GM19043 (cell line): ENCODE measurements around the gene FOSL2.

ENCODE experiments used
- ATAC-seq: cut with Tn5 transposase; IDR thresholded peaks from one replicate; pipeline ENCODE4 v1.9.1; 2021; ENCODE audit warnings: low read depth; ENCODE audit not compliant: unreplicated experiment

Gene FOSL2

DNA sequence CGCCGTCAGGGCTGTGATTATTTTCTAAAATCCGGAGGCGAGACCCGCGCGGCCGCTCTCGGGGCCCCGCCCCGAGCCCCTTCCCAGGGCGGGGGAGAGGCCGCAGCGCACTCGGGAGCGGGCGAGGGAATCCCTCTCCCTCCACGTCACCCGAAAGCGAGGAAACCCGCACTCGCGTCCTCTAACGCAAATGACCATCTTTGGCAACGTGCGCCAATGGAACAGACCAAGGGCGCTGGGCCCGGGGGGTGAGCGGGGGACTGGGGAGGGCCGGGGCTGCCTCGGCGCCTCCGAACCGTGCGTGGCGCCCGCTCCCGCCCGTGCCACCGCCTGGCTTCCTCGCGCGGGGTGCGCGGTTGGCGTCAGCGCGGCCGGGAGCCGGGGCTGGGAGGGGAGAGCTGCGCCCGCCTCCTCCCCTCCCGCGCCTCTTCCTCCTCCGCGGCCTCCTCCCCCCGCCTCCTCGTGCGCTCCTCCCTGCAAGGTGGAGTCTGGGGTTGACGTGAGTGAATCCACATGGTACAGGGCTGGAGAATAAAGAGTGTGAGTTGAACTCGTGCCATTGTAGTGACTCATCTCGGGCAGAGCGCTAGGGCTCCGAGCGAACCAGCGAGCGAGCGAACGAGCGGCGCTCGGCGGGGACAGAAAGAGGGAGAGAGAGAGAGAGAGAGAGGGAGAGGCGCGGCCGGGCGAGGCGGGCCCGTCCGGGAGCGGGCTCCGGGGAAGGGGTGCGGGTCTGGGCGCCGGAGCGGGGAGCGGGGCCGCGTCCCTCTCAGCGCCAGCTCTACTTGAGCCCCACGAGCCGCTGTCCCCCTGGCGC, at the start of gene FOSL2:
Gene FOSL2 (plus strand): TSS at position 562 of the 817 bp plus-strand sequence. CDS start 863 bp downstream, outside the sequence.
- peak; percentile 81 for ATAC-seq

DNA sequence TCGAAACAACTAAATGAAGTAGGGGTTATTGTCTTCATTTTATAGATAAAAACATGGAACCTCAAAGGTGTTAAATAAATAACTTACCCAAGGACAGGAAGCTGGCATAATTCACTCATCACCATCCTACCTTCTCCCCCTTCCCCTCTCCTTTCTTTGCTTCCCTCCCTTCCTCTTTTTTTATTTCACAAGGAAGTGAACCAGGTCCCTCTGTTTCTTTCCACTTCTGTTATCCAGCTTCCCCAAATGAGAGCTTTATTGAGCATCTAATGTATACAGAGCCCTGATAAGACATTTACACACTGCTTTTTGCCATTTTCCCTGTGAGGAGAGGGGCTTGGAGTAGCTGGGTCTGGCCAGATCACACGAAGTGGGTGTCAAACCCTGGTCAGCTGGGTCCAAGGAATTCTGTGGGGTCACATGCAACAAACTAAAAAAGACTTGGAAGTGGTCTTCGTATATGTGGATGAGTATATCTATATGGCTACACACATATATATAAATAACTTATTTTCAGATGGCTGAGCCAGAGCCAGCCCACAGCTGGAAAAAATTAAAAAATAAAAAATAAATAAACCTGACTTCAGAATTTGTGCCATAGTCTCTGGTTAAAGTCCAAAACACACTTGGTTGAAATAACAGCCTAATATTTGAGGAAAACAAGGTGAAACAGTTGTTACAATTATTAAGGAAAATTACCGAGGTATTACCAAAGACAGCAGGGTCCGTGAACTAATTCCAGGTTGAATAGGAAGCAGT, 49.3 kb upstream of the FOSL2 start:
- no peak for ATAC-seq

DNA sequence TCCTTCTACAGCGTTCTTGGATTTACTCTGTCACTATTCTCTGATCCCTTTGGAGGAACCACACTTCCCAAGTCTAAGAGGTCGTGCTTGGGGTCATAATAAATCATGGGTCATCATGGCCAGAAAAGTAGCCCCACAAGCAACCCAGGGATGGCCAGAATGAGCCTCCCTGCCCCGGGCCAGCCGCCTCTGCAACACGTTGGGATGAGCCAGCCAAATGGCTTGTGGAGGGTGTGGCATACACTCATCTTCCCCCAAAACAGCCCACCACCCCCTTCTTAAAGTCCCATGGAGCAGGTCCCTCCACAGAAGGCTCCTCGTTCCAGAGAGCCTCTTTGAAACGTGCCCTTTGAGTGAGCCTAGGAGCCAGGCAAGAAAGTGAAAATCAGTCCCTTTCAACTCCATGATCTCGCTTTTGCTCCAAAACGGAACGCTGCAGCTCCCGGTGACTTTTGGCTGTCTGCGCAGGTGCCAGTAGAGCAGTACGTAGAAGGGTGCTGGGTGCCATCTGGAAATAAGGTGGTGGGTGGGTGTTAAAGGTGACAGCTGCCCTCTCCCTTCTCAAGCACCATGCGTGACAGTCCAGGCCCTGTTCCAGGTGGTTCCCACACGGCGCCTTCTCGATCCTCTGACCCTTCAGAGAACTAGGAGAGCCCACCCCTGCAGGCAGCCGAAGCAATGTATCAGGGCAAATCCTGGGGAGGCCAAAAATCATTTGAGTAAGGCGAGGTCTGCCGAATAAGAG, 48.5 kb upstream of the FOSL2 start:
- no peak for ATAC-seq

GRCh38 chr2:28344756-28345373, 47.8 kb upstream of the FOSL2 start:
- no peak for ATAC-seq

GRCh38 chr2:28345619-28346018, 47.0 kb upstream of the FOSL2 start:
- no peak for ATAC-seq

GRCh38 chr2:28346587-28346986, 46.1 kb upstream of the FOSL2 start:
- no peak for ATAC-seq

GRCh38 chr2:28347193-28347592, 45.5 kb upstream of the FOSL2 start:
- no peak for ATAC-seq

GRCh38 chr2:28347596-28347995, 45.1 kb upstream of the FOSL2 start:
- ATAC-seq: no peak

GRCh38 chr2:28348149-28348567, 44.5 kb upstream of the FOSL2 start:
- no peak for ATAC-seq

- no peak for ATAC-seq
Observed at GRCh38 chr2:28348921-28349320, 43.7 kb upstream of the FOSL2 start.

GRCh38 chr2:28349546-28350165, 43.0 kb upstream of the FOSL2 start:
- no peak for ATAC-seq

DNA sequence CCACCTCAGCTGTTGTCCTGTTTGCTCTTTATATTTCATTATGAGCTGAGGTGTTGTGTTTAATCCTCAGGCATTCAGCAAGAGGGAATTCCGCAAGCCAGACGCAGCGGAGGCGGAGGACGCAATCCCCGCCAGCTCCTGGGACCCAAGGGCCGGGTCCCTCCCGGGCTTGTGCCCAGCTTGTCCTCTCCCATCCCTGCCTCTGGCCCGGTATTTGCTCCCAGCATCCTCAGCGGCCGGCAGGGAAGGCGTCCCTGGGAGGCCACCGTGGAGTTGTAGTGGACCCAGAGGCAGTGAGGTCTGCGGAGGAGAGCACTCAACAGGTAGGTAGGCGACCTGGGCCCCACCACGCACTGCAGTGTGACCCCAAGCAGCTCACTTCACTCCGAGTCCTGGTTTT, 42.5 kb upstream of the FOSL2 start:
- no peak for ATAC-seq

DNA sequence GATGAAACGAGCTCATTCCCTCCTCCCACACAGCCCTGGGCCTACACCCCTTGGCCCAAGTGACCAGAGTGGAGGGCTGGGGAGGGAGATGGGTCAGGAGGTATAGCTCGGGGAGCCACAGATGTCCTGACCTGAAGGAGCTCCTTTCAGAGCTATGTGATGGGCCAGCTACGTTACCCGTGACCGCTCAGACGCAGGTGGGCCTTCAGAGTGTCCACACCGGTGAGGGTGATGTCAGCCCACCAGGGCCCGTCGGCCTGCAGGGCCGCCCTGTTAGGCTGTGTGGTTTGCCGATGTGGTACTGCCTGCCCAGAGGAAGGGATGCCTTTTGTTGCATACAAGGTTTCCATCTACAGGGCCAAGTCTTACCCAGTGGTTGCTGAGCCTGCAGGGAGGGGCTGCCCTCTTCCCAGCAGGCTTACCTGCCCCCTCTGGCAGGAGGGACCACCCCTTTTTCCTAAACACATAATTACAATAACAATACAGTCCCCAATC, 41.8 kb upstream of the FOSL2 start:
- no peak for ATAC-seq

- no peak for ATAC-seq
Observed at GRCh38 chr2:28351621-28352020, 41.0 kb upstream of the FOSL2 start.

GRCh38 chr2:28352104-28352503, 40.6 kb upstream of the FOSL2 start:
- ATAC-seq: no peak

DNA sequence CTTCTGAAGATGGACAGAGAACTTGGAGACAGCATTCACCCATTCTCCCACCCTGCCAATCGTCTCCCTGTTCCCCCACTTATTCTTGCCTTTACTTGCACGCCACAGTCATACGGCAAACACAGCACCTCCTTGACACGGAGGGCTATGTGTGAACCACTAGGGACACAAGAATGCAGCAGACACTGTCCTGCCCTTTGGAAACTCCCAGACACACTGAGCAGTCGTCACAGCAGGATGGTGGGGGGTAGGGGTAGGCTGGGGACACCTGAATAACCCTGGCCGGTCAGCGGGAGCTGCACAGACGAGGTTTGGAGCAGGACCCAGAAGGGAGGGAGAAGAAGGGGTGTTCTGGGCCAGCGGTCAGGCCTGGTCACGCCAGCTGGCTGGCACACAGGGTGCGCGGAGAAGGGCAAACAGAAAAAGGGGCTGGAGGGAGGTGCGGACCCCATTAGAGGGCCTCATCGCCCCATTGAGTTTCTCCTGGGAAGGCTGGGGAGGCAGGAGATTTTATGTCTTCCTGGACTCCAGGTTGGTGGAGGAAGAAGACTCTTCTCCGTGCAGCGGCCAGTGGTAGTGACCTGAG, 40.0 kb upstream of the FOSL2 start:
- no peak for ATAC-seq

DNA sequence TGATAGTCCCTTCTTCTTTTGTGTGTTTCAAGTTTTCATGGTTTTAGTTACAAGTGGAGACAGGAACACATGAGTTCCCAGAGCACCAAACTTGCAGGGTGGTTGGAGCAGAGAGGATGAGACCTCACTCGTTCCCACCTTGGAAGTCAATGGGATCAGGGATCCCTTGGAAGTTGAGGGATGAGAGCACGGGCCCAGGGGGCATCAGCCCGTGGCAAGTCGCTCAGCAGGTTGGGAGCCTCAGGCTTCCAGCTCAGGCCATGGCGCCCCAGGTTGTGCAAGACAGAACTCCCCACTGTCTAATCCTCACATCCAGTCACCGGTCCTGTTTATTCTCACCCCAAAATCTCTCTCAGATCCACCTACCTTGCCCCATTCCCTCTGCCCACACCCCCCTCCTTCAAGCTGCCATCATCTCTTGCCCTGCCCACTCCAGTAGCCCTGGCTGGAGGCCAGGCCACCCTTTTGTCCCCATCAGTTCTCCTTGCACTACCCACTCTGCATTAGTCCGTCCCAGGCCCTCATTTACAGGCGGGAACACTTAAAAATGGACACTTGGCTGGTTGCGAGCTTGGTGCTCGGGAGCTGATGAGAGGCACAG, 37.6 kb upstream of the FOSL2 start:
- no peak for ATAC-seq

- ATAC-seq: no peak
Observed at GRCh38 chr2:28355521-28356094, 37.0 kb upstream of the FOSL2 start.
